G401.6 (cell line): ENCODE data around the gene MARK1.
A peak's percentile ranks its signal among the peaks of the same experiment; 100 is the strongest.
"Not testable (repeated sequence)": the region's sequence is repeated elsewhere in the genome, so short reads cannot be mapped to it uniquely, and the experiment has no call there.

Experiments
- FAIRE-seq: peaks from 2 replicates; lab custom pipeline; 2012; peaks lifted over from hg19 to GRCh38; lab: Jason Lieb, UNC

MARK1 gene

DNA sequence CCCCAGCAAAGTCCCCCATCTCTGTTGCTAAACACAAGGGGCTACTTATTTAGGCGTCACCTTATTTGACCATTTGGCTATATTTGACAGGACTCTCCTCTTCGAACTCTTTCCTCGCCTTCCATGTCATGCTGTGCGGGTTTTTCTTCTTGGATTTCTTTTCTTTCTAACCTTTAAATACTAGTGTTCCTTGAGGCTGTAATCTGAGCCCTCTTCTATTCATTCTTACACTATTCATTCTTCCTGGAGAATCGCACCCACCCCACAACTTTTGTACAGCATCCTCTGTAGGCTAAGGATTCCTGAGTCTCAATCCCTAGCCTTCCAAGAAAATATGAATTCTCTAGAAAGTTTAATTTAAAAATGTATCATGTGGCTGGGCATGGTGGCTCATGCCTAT is 100.5 kb downstream of the MARK1 start:
- no peak for FAIRE-seq

DNA sequence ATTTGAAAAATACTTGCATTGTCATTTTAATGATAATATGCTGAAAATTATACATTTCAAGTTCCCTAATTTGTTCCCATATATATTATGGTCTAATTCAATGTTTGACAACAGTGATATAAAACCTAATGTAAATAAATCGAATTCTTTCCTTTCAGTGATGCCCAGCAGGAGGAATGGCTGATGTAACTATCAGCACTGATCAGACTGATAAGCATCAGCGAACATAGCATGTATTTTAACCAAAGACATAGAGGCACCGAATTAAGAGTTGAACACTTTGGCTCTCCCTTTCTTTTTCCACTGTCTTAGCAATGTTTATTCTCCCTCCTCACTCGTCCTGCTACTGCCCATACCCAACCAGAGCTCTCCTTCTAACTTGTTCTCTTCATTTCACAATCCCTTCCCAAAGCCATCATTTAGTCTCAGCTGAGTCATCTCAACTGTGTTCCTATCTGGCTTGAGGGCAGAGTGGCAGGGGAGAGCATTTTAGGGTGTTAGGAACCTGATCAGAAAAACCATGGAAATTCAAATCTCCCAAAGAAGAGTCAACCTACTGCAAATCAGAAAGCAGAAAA is 103.4 kb downstream of the MARK1 start:
- no peak for FAIRE-seq

DNA sequence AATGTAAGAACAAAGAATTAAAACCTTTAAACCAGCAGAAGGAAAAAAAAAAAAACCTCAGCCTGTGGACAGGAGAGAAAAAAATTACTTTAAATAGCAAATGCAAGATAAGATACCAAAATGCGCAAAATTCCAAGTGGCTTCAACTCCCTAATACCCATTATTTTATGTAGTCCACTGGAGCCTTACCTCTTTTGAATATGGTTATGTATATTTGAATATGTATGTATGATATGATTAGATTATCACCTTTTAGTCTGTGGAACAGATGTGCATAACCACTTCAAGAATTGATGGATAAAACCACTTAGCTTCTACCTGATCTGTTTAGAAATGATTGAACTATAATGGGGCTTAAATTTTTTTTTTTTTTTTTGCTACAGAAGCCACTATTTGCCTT is 109.8 kb downstream of the MARK1 start:
- FAIRE-seq, result no peak

DNA sequence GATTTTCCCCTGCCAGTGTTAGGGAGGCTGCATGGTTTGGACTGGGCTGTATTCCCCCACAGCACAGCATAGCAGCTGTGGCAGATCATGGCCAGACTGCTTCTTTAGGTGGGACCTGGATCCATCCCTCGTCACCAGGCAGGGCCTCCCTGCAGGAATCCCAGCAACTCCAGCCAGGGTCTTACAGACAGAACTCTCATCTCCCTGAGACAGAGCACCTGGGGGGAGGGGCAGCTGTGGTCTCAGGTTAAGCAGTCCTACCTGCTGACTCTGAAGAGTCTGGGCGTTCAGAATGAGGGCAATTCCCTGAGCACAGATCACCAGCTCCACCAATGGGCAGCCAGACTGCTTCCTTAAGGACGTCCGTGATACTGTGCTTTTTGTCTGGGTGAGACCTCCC is 114.3 kb downstream of the MARK1 start:
- no peak for FAIRE-seq

DNA sequence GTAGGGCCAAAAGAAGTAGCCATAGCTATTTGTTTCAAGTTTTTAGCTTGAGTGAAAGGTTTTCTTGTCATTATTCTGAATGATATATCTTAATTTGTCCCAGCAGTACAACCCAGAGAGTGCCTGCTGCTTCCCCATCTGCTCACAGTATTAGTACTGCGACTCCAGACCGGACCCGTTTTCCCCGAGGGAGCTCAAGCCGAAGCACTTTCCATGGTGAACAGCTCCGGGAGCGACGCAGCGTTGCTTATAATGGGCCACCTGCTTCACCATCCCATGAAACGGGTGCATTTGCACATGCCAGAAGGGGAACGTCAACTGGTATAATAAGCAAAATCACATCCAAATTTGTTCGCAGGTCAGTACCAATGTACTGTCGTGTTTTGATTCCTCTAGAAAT is 125.1 kb downstream of the MARK1 start:
- no peak for FAIRE-seq

- FAIRE-seq, result no peak
Measured at GRCh38 chr1:220655509-220655908, 127.6 kb downstream of the MARK1 start.

GRCh38 chr1:220655961-220656740 is 128.2 kb downstream of the MARK1 start:
- no peak for FAIRE-seq

- FAIRE-seq, result no peak
Measured at GRCh38 chr1:220666349-220666748, 138.4 kb downstream of the MARK1 start.

- FAIRE-seq, result no peak
Measured at GRCh38 chr1:220669005-220669404, 141.1 kb downstream of the MARK1 start.

DNA sequence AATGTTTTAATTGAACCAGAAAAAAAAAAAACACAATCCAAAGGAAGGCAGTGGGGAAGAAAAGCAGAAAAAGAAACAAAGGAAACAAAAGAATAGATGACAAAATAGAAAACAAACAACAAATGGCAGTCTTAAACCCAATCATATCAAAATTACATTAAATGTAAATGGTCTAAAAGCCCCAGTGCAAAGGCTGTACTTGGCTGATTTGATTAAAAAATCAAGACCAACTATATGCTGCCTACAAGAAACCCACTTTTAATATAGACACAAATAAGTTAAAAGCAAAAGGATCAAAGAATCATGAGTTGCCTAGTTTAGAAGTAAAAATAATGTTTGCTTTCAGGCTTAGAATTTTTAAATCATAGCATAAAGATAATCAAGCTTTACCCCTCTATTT is 142.4 kb downstream of the MARK1 start:
- FAIRE-seq, result no peak

GRCh38 chr1:220673921-220674320 is 146.0 kb downstream of the MARK1 start:
- no peak for FAIRE-seq

GRCh38 chr1:220677251-220677650 is 149.3 kb downstream of the MARK1 start:
- no peak for FAIRE-seq

DNA sequence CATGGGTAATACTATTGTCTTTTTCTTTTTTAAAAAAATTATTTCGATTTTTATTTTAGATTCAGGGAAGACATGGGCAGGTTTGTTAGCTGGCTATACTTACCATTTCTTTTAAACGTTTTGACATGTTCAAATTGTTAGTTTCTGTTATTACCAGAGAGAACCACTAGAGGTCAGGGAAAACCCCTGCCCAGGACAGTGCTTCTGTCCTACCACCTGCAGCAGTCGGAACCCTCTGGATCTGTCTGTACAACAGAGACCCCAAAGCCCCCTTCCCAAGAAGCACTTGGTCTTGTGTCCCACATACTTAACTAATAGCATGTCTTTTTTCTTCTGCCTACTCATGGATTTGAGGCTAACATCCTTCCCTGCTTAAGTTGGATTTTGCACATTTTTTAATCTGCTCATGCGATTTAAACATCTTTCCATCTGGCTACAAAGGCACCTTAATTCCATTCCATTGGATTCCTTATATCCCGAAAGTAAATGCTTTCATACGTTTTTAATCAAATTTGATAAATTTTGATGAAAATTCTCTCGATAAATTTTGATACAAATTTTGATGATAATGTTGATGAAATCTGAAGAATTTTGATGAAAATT is 152.2 kb downstream of the MARK1 start:
- FAIRE-seq, result peak; percentile 83

GRCh38 chr1:220681220-220681880 is 153.4 kb downstream of the MARK1 start:
- FAIRE-seq, result no peak

GRCh38 chr1:220682901-220683576 is 155.1 kb downstream of the MARK1 start:
- no peak for FAIRE-seq

DNA sequence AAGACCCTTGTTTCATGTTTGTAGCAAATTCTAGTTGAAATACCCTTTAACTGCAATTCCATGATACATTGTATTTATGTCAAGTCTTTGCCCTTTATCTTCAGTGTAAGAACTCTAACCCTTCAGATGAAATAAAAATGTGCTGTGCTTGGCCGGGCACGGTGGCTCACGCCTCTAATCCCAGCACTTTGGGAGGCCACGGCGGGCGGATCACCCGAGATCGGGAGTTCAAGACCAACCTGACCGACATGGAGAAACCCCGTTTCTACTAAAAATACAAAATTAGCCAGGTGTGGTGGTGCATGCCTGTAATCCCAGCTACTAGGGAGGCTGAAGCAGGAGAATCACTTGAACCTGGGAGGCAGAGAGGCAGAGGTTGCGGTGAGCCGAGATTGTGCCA is 155.8 kb downstream of the MARK1 start:
- FAIRE-seq, result not testable (repeated sequence)

GRCh38 chr1:220684890-220685289 is 157.0 kb downstream of the MARK1 start:
- no peak for FAIRE-seq

DNA sequence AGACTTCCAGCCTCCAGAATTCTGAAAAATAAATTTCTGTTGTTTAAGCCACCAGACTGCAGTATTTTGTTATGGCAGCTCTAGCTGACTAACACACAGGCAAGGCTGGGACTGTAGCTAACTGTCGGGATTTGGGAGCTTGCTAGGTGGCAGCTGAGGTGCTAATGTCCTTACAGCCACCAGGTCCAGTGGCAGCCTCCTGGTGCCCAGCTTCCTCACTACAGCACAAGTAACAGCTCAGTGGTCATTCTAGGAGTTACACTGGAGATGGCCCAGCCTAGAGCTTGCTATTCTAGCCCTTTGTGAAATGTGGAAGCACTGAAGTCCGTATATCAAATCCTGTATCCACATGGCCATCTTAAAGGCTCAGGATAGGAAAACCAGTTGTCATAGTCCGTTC is 157.9 kb downstream of the MARK1 start:
- no peak for FAIRE-seq

DNA sequence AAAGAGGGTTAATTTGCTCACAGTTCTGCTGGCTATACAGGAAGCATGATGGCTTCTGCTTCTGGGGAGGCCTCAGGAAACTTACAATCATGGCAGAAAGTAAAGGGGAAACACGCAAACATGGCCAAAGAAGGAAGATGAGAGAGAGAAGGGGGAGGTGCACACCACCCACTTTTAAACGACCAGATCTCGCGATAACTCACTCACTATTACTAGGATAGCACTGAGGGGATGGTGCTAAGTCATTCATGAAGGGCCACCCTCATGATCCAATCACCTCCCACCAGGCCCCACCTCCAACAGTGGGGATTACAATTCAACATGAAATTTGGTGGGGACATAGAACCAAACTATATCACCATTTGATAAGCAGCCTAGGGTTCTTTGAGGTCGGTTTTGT is 159.9 kb downstream of the MARK1 start:
- FAIRE-seq, result no peak

DNA sequence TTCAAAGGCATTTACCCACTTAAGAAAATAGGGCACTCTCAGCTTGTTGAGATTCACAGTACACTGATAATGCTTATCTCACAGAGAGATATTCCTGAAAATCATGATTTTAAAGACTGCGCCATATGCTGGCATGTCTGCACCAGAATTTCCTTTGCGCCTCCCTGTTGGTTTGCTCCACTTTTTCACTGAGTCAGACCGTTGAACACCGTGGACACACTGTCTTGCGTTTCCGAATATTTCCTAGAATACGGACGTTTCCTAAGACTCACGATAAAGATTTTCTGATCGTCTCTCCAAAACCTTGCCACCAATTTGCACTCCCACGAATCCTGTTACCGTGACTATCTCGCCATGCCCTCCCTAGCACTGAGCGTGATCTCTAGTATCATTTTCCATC is 161.7 kb downstream of the MARK1 start:
- FAIRE-seq, result no peak

- FAIRE-seq, result no peak
Measured at GRCh38 chr1:220690140-220691052, 162.5 kb downstream of the MARK1 start, which contains the start of gene C1orf115. Gene C1orf115 (plus strand): TSS chr1:220690363. CDS start chr1:220690403, 40 bp downstream.
